ENCODE measurements around the gene DGCR8. TPM values are rescaled to one million over a fixed set of nuclear protein-coding genes. Genes with fewer than 3 reads are reported as not detected.

DGCR8 gene
- total and polyA plus RNA-seq, 12 donors: 8.3 to 26.3 (median 14.0) TPM

- no peaks in the 10 kb centered on the region for H3K9me3 ChIP-seq
- intact Hi-C loops (cut with DNase I): loop anchor here in 1 of 10 donors (10.0 kb wide), 1 partner anchor 147 kb away; no protein-coding TSS in a partner anchor
- H3K36me3 ChIP-seq: peaks cover 7 to 91% (median 51%) of the 10 kb centered on the region in 9 donors
- ATAC-seq (no peak), DNase-seq (peak in 1 of 2 donors; percentile 6)
- no peak overlapping the region for H3K4me3 ChIP-seq
- no peaks in the 10 kb centered on the region for H3K27me3 ChIP-seq
- WGBS, 2 donors: 64 to 84% methylated on average over 7 of the region's 7 CpGs
- H3K27ac ChIP-seq: peak overlapping the region in 3 of 10 donors; percentile 20 to 43 (median 23)
- TF ChIP-seq, protein P1, sequence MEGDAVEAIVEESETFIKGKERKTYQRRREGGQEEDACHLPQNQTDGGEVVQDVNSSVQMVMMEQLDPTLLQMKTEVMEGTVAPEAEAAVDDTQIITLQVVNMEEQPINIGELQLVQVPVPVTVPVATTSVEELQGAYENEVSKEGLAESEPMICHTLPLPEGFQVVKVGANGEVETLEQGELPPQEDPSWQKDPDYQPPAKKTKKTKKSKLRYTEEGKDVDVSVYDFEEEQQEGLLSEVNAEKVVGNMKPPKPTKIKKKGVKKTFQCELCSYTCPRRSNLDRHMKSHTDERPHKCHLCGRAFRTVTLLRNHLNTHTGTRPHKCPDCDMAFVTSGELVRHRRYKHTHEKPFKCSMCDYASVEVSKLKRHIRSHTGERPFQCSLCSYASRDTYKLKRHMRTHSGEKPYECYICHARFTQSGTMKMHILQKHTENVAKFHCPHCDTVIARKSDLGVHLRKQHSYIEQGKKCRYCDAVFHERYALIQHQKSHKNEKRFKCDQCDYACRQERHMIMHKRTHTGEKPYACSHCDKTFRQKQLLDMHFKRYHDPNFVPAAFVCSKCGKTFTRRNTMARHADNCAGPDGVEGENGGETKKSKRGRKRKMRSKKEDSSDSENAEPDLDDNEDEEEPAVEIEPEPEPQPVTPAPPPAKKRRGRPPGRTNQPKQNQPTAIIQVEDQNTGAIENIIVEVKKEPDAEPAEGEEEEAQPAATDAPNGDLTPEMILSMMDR (IDR thresholded peaks at IDR 0.05): no peak
- H3K4me1 ChIP-seq: peaks cover 10 to 30% (median 20%) of the 10 kb centered on the region in 9 donors
These were observed 31.9 kb downstream of the DGCR8 start for GRCh38 chr22:20111689-20112622.

GRCh38 chr22:20112623-20113511 lies 32.8 kb downstream of the DGCR8 start:
- intact Hi-C loops (cut with DNase I): loop anchor here in 1 of 10 donors (10.0 kb wide), 1 partner anchor 148 kb away; no protein-coding TSS in a partner anchor
- peak in 1 of 2 donors; percentile 12 for DNase-seq
- 89 to 91% methylated on average over 26 of the region's 26 CpGs for WGBS, 2 donors
- H3K27me3 ChIP-seq: no peaks in the 10 kb centered on the region
- H3K9me3 ChIP-seq: no peaks in the 10 kb centered on the region
- H3K4me3 ChIP-seq: no peak overlapping the region
- peaks cover 0 to 82% (median 42%) of the 10 kb centered on the region in 9 donors for H3K36me3 ChIP-seq
- H3K27ac ChIP-seq: peak overlapping the region in 1 of 10 donors; percentile 43
- H3K4me1 ChIP-seq: peaks cover 11 to 32% (median 22%) of the 10 kb centered on the region in 9 donors
- no peak for ATAC-seq
- TF ChIP-seq, protein P1 (IDR thresholded peaks at IDR 0.05): no peak

DNA sequence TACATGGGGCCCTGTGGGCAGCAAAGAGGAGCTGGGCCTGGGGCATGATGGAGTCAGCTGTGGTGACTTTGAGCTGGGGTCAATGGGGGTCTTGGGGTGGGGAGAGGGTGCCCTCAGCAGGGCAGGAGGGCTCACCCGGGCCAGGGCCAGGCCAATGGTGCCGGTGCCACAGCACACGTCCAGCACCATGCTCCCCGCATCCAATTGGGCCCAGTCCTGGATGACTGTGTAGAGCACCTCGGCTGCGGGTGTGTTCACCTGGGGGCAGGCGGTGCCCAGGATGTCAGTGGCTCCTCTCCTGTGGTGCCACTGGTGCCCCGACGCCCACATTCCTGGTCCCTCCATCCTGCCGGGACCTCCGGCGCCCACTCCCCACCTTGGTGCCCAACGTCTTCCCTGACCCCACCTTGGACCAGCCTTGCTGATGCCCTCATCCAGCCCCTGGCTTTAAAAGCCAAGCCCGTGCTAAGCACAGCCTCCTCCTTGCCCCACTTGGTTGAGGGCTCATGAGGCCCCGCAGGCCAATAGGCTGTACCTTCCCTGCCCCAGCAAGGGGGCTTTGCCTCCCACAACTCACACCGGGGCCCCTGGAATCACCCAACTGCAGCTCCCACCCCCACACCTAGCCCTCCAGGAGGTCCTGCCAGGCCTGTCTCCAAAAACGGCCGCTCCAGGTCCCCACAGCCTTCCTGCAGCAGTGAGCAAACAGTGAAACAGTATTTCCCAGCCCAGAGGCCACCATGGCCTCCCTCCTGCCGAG lies 33.7 kb downstream of the DGCR8 start:
- DNase-seq (peak in 1 of 2 donors; percentile 11), ATAC-seq (no peak)
- Histone ChIP-seq H3K4me3 (no peak overlapping the region), H3K4me1 (peaks cover 19 to 40% (median 27%) of the 10 kb centered on the region in 9 donors), H3K27ac (no peak overlapping the region), H3K27me3 (no peaks in the 10 kb centered on the region), H3K9me3 (no peaks in the 10 kb centered on the region), H3K36me3 (peaks cover 0 to 75% (median 34%) of the 10 kb centered on the region in 9 donors)
- TF ChIP-seq, protein P1 (IDR thresholded peaks at IDR 0.05): no peak
- 85 to 90% methylated on average over 19 of the region's 19 CpGs for WGBS, 2 donors
- intact Hi-C loops (cut with DNase I): loop anchor here in 1 of 10 donors (10.0 kb wide), 1 partner anchor 149 kb away; no protein-coding TSS in a partner anchor

Measured in heart right ventricle (tissue), 16 donors.